ENCODE data around the gene CWC25. TPM values are rescaled to one million over a fixed set of nuclear protein-coding genes. Genes with fewer than 3 reads are reported as not detected.

Gene CWC25
- total and polyA plus RNA-seq, 2 of the 13 experiments (the other 11 are each of a cell fraction or from before 2014, with no cell fraction given) = 15.6 to 22.7 TPM

- H3K27me3 ChIP-seq (ENCODE audit: control insufficient read depth in 1 of 2, insufficient read depth in 2 of 2, low read length in 2 of 2) = no peaks in the 10 kb centered on the region; a peak in 1 of 5 replicates
- CTCF ChIA-PET (ENCODE audit: low intra/inter-chr PET ratio, low total read pairs) = no interaction called here
- in situ Hi-C loops (cut with HindIII; ENCODE audit: extremely low pct_ligation_motif_present, low pct_unique_long_range_greater_than_20kb) (no loop called here), intact Hi-C loops (cut with micrococcal nuclease; ENCODE audit: unreplicated experiment) (no loop called here)
- BruUV-seq (replicated peaks) = no TSS peak
- peaks cover 50% of the 10 kb centered on the region for H3K4me1 ChIP-seq (ENCODE audit: insufficient read depth, low read length)
- TF ChIP-seq ZBTB33 (CRISPR knock-in tag; IDR thresholded peaks at IDR 0.05) (peak; percentile 67; the same call in 1 of the 2 replicates), RBM22 (optimal IDR thresholded peaks at IDR 0.05; ENCODE audit: low read length) (peak; percentile 79), POLR2A (IDR thresholded peaks at IDR 0.05; ENCODE audit: insufficient read depth in 1 of 2, low read depth in 2 of 2, low read length in 2 of 2) (peak in 1 of 2 experiments; percentile 46), POLR2G (IDR thresholded peaks at IDR 0.05; ENCODE audit: low read depth, low read length) (peak; percentile 78), TFAP4 (IDR thresholded peaks at IDR 0.05; ENCODE audit: borderline replicate concordance, low read depth) (no peak), ZNF256 (CRISPR knock-in tag; conservative IDR thresholded peaks at IDR 0.05) (no peak), POLR2AphosphoS5 (IDR thresholded peaks at IDR 0.05; ENCODE audit: low read depth, low read length) (peak; percentile 57; the same call in 1 of the 2 replicates), ZNF121 (CRISPR knock-in tag; IDR thresholded peaks at IDR 0.05) (peak; percentile 60; the same call in 1 of the 2 replicates), SSRP1 (CRISPR knock-in tag; IDR thresholded peaks at IDR 0.05) (peak; percentile 88; the same call in 1 of the 2 replicates), ZBTB4 (CRISPR knock-in tag; IDR thresholded peaks at IDR 0.05; ENCODE audit: borderline replicate concordance) (peak; percentile 57; the same call in 1 of the 2 replicates), POLR2AphosphoS2 (IDR thresholded peaks at IDR 0.05; ENCODE audit: low read depth, low read length) (peak; percentile 86; the same call in 1 of the 2 replicates), ARID2 (CRISPR knock-in tag; IDR thresholded peaks at IDR 0.05; ENCODE audit: borderline replicate concordance) (peak; percentile 58; the same call in 1 of the 2 replicates), ZBTB38 (CRISPR knock-in tag; IDR thresholded peaks at IDR 0.05) (peak; percentile 89), ERF (CRISPR knock-in tag; IDR thresholded peaks at IDR 0.05) (no peak)
- peaks cover 18 to 45% of the 10 kb centered on the region in 2 experiments for H3K36me3 ChIP-seq (replicated peaks in 1 of 2; ENCODE audit: control insufficient read depth in 1 of 2, insufficient read depth in 2 of 2, low read length in 2 of 2)
- POLR2A ChIA-PET = interaction anchor here (0.6 to 6.5 kb wide), 4 partner anchors 9 to 103 kb away, joined by 3 to 58 read pairs (median 4); partner anchors contain the start of gene LASP1
- no peaks in the 10 kb centered on the region for H3K9me3 ChIP-seq (ENCODE audit: low read length)
- DNase-seq (ENCODE audit: low spot score) (no peak), ATAC-seq (no peak), FAIRE-seq (no peak)
- no peak overlapping the region for H3K27ac ChIP-seq (ENCODE audit: extremely low read length, insufficient read depth, low read length)
- WGBS (ENCODE audit: low lambda C conversion rate) = 94% methylated on average over 16 of the region's 16 CpGs
- peaks cover 54% of the 10 kb centered on the region for H4K20me1 ChIP-seq (ENCODE audit: insufficient read depth, low read length)
- H3K79me2 ChIP-seq (ENCODE audit: insufficient read depth, low read length) = peaks cover 34% of the 10 kb centered on the region
- no peak overlapping the region for H2AFZ ChIP-seq (ENCODE audit: low read length)
- H3K4me2 ChIP-seq (ENCODE audit: low read depth, low read length) = no peak overlapping the region
- H3K9ac ChIP-seq (ENCODE audit: insufficient read depth, low read depth, low read length) = no peak overlapping the region
- H3K4me3 ChIP-seq (replicated peaks in 1 of 3; ENCODE audit: insufficient read depth in 1 of 3, low read depth in 2 of 3, low read length in 3 of 3) = no peak overlapping the region
These were observed 24.0 kb upstream of the CWC25 start for GRCh38 chr17:38848939-38849605.

Data from HepG2 (cell line).